H1 (cell line): ENCODE results near the gene SLC22A3. TPM values are rescaled to one million over a fixed set of nuclear protein-coding genes. Genes with fewer than 3 reads are reported as not detected.

Experiments
- CTCF ChIA-PET: fragments of 300-600 bp; sonication (Branson Sonifier 250); formaldehyde crosslinking; loops from one replicate; lab custom pipeline; 2021; ENCODE audit not compliant: partially characterized antibody; lab: Charles Lee
- POLR2A ChIA-PET: fragments of 300-600 bp; sonication (Branson Sonifier 250); formaldehyde crosslinking; loops from one replicate; lab custom pipeline; 2021; ENCODE audit warnings: inconsistent platforms; ENCODE audit not compliant: partially characterized antibody; lab: Charles Lee
- DNase-seq, 2 experiments: peaks; one replicate each; pipeline versions ENCODE4 v3.0.0 to v3.0.0-alpha.2; 2010 to 2022; ENCODE audit warnings: low spot score in 2 of 2, low read depth in 1 of 2, mixed read lengths in 1 of 2
- FAIRE-seq: peaks from 2 replicates; lab custom pipeline; 2011; peaks lifted over from hg19 to GRCh38; lab: Jason Lieb, UNC
- H2AFZ ChIP-seq: 2 replicates; pipeline ENCODE4 v1.8.1; 2012; ENCODE audit warnings: low read length, inconsistent platforms
- H2AK5ac ChIP-seq: 2 replicates; pipeline ENCODE4 v1.6.1; 2013; ENCODE audit warnings: low read depth, low read length
- H2BK120ac ChIP-seq: replicated peaks from 2 replicates; pipeline ENCODE3; 2013; ENCODE audit warnings: low read depth, low read length, inconsistent platforms
- H2BK12ac ChIP-seq: 2 replicates; pipeline ENCODE4 v1.6.1; 2013; ENCODE audit warnings: low read depth, low read length
- H2BK15ac ChIP-seq: 2 replicates; pipeline ENCODE4 v1.6.1; 2013; ENCODE audit warnings: low read length
- H2BK20ac ChIP-seq: 2 replicates; pipeline ENCODE4 v1.6.1; 2013; ENCODE audit warnings: low read length
- H2BK5ac ChIP-seq: 2 replicates; pipeline ENCODE4 v1.6.1; 2013; ENCODE audit warnings: low read depth, low read length
- H3K14ac ChIP-seq: 2 replicates; pipeline ENCODE4 v1.6.1; 2013; ENCODE audit warnings: inconsistent platforms; ENCODE audit not compliant: insufficient read length
- H3K18ac ChIP-seq: 2 replicates; pipeline ENCODE4 v1.6.1; 2013; ENCODE audit warnings: low read length; ENCODE audit errors: extremely low read depth
- H3K23ac ChIP-seq: 2 replicates; pipeline ENCODE4 v1.6.1; 2013; ENCODE audit warnings: inconsistent platforms; ENCODE audit not compliant: insufficient read length
- H3K23me2 ChIP-seq: 2 replicates; pipeline ENCODE4 v1.6.1; 2013; ENCODE audit warnings: low read depth, low read length
- H3K27ac ChIP-seq: 2 replicates; pipeline ENCODE4 v1.6.1; 2011; ENCODE audit warnings: low read depth, low read length, inconsistent platforms
- H3K27me3 ChIP-seq, 4 experiments: replicated peaks in 1 of 4; 1 replicate in 1 of 4; 2 replicates in 3 of 4; pipeline versions ENCODE4 v1.6.1 to v1.8.1; 2011 to 2013; ENCODE audit warnings: low read length in 3 of 4, mild to moderate bottlenecking in 3 of 4, inconsistent platforms in 2 of 4, mixed read lengths in 2 of 4, moderate library complexity in 1 of 4; ENCODE audit not compliant: control insufficient read depth in 3 of 4, insufficient read depth in 3 of 4; ENCODE audit errors: extremely low read depth in 1 of 4
- H3K36me3 ChIP-seq, 4 experiments: 2 replicates each; pipeline versions ENCODE4 v1.6.1 to v1.8.1; 2011 to 2013; ENCODE audit warnings: mild to moderate bottlenecking in 4 of 4, low read length in 3 of 4, moderate library complexity in 2 of 4, control low read depth in 1 of 4, inconsistent platforms in 1 of 4; ENCODE audit not compliant: insufficient read depth in 4 of 4, control insufficient read depth in 2 of 4
- H3K4ac ChIP-seq: replicated peaks from 2 replicates; pipeline ENCODE3; 2013; ENCODE audit warnings: low read length, low read depth, mixed read lengths, inconsistent platforms; ENCODE audit not compliant: insufficient read length
- H3K4me1 ChIP-seq, 4 experiments: replicated peaks in 1 of 4; 1 replicate in 1 of 4; 2 replicates in 3 of 4; pipeline versions ENCODE4 v1.6.1 to v1.8.1; 2011 to 2013; ENCODE audit warnings: low read length in 3 of 4, inconsistent platforms in 2 of 4, mixed read lengths in 1 of 4; ENCODE audit not compliant: insufficient read depth in 4 of 4, control insufficient read depth in 3 of 4
- H3K4me2 ChIP-seq, 2 experiments: 2 replicates each; pipeline versions ENCODE4 v1.6.1 to v1.8.1; 2011 to 2013; ENCODE audit warnings: low read depth in 2 of 2, low read length in 2 of 2, control low read depth in 1 of 2, inconsistent platforms in 1 of 2, mild to moderate bottlenecking in 1 of 2; ENCODE audit not compliant: insufficient read depth in 1 of 2
- H3K4me3 ChIP-seq, 4 experiments: fragments of 200-600, 300-600 bp in 1 of 4; sonication (generic), shearing (Covaris generic), sonication (Bioruptor Twin) in 1 of 4; 2 replicates each; pipeline versions ENCODE4 v1.5.1 to v1.8.1; 2011 to 2016; ENCODE audit warnings: low read length in 4 of 4, low read depth in 3 of 4, control low read depth in 2 of 4, inconsistent platforms in 2 of 4, mild to moderate bottlenecking in 2 of 4, mixed read lengths in 1 of 4, moderate library complexity in 1 of 4; ENCODE audit not compliant: insufficient read depth in 2 of 4; ENCODE audit errors: extremely low read depth in 1 of 4
- H3K56ac ChIP-seq: replicated peaks from 2 replicates; pipeline ENCODE3; 2013; ENCODE audit warnings: low read depth, mild to moderate bottlenecking, mixed read lengths, low read length, inconsistent platforms; ENCODE audit not compliant: insufficient read length
- H3K79me1 ChIP-seq: 2 replicates; pipeline ENCODE4 v1.6.1; 2013; ENCODE audit warnings: low read depth, low read length, control low read depth
- H3K79me2 ChIP-seq, 2 experiments: 2 replicates each; pipeline versions ENCODE4 v1.6.1 to v1.8.1; 2012 to 2013; ENCODE audit warnings: low read length in 2 of 2, mild to moderate bottlenecking in 2 of 2, inconsistent platforms in 1 of 2; ENCODE audit not compliant: insufficient read depth in 2 of 2, control insufficient read depth in 1 of 2
- H3K9ac ChIP-seq, 4 experiments: replicated peaks in 1 of 4; 1 replicate in 1 of 4; 2 replicates in 3 of 4; pipeline versions ENCODE4 v1.6.1 to v1.8.1; 2011 to 2013; ENCODE audit warnings: low read depth in 3 of 4, low read length in 3 of 4, control low read depth in 2 of 4, mild to moderate bottlenecking in 2 of 4, moderate library complexity in 2 of 4, inconsistent platforms in 1 of 4; ENCODE audit errors: extremely low read depth in 1 of 4
- H3K9me3 ChIP-seq, 2 experiments: 2 replicates each; pipeline versions ENCODE4 v1.6.1 to v1.8.1; 2012 to 2013; ENCODE audit warnings: mild to moderate bottlenecking in 2 of 2, moderate library complexity in 2 of 2, control low read depth in 1 of 2, inconsistent platforms in 1 of 2, low read depth in 1 of 2, low read length in 1 of 2, mixed read lengths in 1 of 2; ENCODE audit not compliant: insufficient read depth in 2 of 2
- H4K20me1 ChIP-seq, 2 experiments: replicated peaks in 1 of 2; 2 replicates each; pipeline versions ENCODE3 to v1.8.1; 2011 to 2013; ENCODE audit warnings: inconsistent platforms in 2 of 2, low read length in 2 of 2, mild to moderate bottlenecking in 1 of 2; ENCODE audit not compliant: insufficient read depth in 2 of 2, control insufficient read depth in 1 of 2
- H4K5ac ChIP-seq: 2 replicates; pipeline ENCODE4 v1.6.1; 2013; ENCODE audit warnings: low read length, low read depth, mixed read lengths, inconsistent platforms; ENCODE audit not compliant: insufficient read length
- H4K8ac ChIP-seq: 2 replicates; pipeline ENCODE4 v1.8.0; 2013; ENCODE audit warnings: mild to moderate bottlenecking, moderate library complexity, low read length, inconsistent platforms; ENCODE audit not compliant: insufficient read depth; ENCODE audit errors: extremely low read depth
- H4K91ac ChIP-seq: replicated peaks from 2 replicates; pipeline ENCODE3; 2013; ENCODE audit warnings: low read length, mixed read lengths, inconsistent platforms; ENCODE audit not compliant: insufficient read length
- BRCA1 ChIP-seq: IDR thresholded peaks from 2 replicates; pipeline ENCODE4 v1.6.1; 2012; ENCODE audit warnings: low read depth, low read length, improper control_type of control experiment
- GABPA ChIP-seq: IDR thresholded peaks from 2 replicates; pipeline ENCODE4 v1.6.1; 2011; ENCODE audit warnings: mild to moderate bottlenecking, low read length, moderate library complexity, borderline replicate concordance; ENCODE audit not compliant: insufficient read depth
- HDAC6 ChIP-seq: IDR thresholded peaks from one replicate; pipeline ENCODE4 v1.7.1; 2012; ENCODE audit warnings: low read depth, mild to moderate bottlenecking, inconsistent platforms, low read length, moderate library complexity
- JUN ChIP-seq: IDR thresholded peaks from 2 replicates; pipeline ENCODE4 v1.6.1; 2011; ENCODE audit warnings: low read depth, mild to moderate bottlenecking, improper control_type of control experiment, low read length
- KDM5A ChIP-seq: fragments of 200-600 bp; IDR thresholded peaks from 2 replicates; pipeline ENCODE4 v1.7.1; 2012; ENCODE audit warnings: mild to moderate bottlenecking, low read length, inconsistent platforms, mixed read lengths
- RBBP5 ChIP-seq: IDR thresholded peaks from 2 replicates; pipeline ENCODE4 v1.7.1; 2012; ENCODE audit warnings: low read depth, mild to moderate bottlenecking, inconsistent platforms, low read length, moderate library complexity, borderline replicate concordance
- RNF2 ChIP-seq: fragments of 200-900, 300-1000 bp; sonication (generic); IDR thresholded peaks from 2 replicates; pipeline ENCODE4 v1.7.1; 2016; ENCODE audit warnings: borderline replicate concordance, low read depth, mild to moderate bottlenecking, antibody characterized with exemption, low read length; ENCODE audit not compliant: poor library complexity, severe bottlenecking; ENCODE audit errors: missing control alignments
- SIX5 ChIP-seq: IDR thresholded peaks from 2 replicates; pipeline ENCODE4 v1.6.1; 2011; ENCODE audit warnings: mild to moderate bottlenecking, low read depth, low read length
- SP4 ChIP-seq: IDR thresholded peaks from 2 replicates; pipeline ENCODE4 v1.6.1; 2012; ENCODE audit warnings: low read length, inconsistent platforms
- TAF1 ChIP-seq: IDR thresholded peaks from 2 replicates; pipeline ENCODE4 v1.6.1; 2011; ENCODE audit warnings: mild to moderate bottlenecking, low read depth, low read length
- WGBS, 2 experiments: shearing (Covaris generic) in 1 of 2; methylation state at CpG; one replicate each; pipeline versions ENCODE4 v1.1.6 to v1.1.7; 2013 to 2015; ENCODE audit warnings: low lambda C conversion rate in 2 of 2, mixed read lengths in 2 of 2, inconsistent platforms in 1 of 2, low coverage in 1 of 2, missing lambda C conversion rate in 1 of 2; ENCODE audit not compliant: insufficient replicate concordance in 2 of 2, insufficient coverage in 1 of 2, insufficient read length in 1 of 2; ENCODE audit errors: extremely low coverage in 1 of 2, missing lambda C conversion rate in 1 of 2; 5-methylcytosine and 5-hydroxymethylcytosine counted together
- polyA plus RNA-seq, 7 experiments: library from polyadenylated mRNA; depleted of rRNA in 3 of 7; stranded (reverse) in 5 of 7; unstranded in 2 of 7; fragments of >200 nt in 5 of 7; fragments of 200-250 nt in 2 of 7; gene quantifications; 1 replicate in 5 of 7; 2 replicates in 1 of 7; 4 replicates in 1 of 7; pipeline versions ENCODE4 v1.2.1 to v1.2.3, GENCODE V29; 2011 to 2013; ENCODE audit warnings: missing spikeins in 2 of 7, mixed read lengths in 2 of 7
- total RNA-seq: library from RNA; stranded (reverse); fragmentation: NEBNext Ultra II Directional; extraction: Animal tissue kit (Norgen Biotek cat#: 25700); gene quantifications from 2 replicates; pipeline ENCODE4 v1.2.1, GENCODE V29; 2021
- TF ChIP-seq, protein P1 (sequence below): IDR thresholded peaks from 2 replicates; pipeline ENCODE4 v1.6.1; 2012; ENCODE audit warnings: inconsistent platforms

Gene SLC22A3
- total and polyA plus RNA-seq, 2 of the 8 experiments (the other 6 are each of a cell fraction or from before 2014, with no cell fraction given), result 1.0 to 2.9 TPM

DNA sequence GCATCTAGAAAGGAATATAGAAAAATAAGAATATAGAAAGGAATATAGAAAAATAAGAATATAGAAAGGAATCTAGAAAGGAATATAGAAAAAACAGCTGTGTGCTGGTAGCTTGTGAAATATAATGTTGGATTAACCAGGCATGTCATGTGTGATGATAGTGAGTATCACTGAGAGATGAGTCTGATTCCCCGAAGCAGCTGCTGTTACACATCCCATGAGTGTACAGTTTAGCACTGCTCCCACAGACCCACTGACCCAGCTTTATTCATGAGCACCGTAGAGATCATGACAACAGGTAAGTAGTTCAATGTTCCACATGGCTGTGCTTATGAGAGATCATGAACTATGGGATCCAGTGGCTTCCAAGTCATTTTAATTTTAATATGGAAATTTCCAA is 64.8 kb downstream of the SLC22A3 start:
- Histone ChIP-seq H3K27ac (no peak overlapping the region), H2BK20ac (no peak overlapping the region), H4K91ac (no peak overlapping the region), H3K36me3 (no peaks in the 10 kb centered on the region), H4K20me1 (no peaks in the 10 kb centered on the region), H3K79me2 (no peaks in the 10 kb centered on the region), H3K18ac (no peak overlapping the region), H3K23me2 (no peaks in the 10 kb centered on the region), H3K23ac (no peak overlapping the region), H3K4me1 (no peaks in the 10 kb centered on the region), H2AK5ac (no peak overlapping the region), H4K8ac (no peak overlapping the region), H3K9ac (no peak overlapping the region), H3K4me2 (no peak overlapping the region), H4K5ac (no peak overlapping the region), H3K27me3 (no peaks in the 10 kb centered on the region), H2BK12ac (no peak overlapping the region), H2BK15ac (no peak overlapping the region), H2AFZ (no peak overlapping the region), H2BK120ac (no peak overlapping the region), H3K4me3 (no peak overlapping the region), H3K14ac (no peak overlapping the region), H3K56ac (no peak overlapping the region), H2BK5ac (no peak overlapping the region), H3K9me3 (no peaks in the 10 kb centered on the region), H3K4ac (no peak overlapping the region), H3K79me1 (no peaks in the 10 kb centered on the region)
- DNase-seq (no peak), FAIRE-seq (no peak)
- TF ChIP-seq HDAC6 (no peak), JUN (no peak), GABPA (no peak), RNF2 (no peak), RBBP5 (no peak), TAF1 (no peak), SIX5 (no peak), KDM5A (no peak), SP4 (no peak), BRCA1 (no peak)
- TF ChIP-seq, protein P1, sequence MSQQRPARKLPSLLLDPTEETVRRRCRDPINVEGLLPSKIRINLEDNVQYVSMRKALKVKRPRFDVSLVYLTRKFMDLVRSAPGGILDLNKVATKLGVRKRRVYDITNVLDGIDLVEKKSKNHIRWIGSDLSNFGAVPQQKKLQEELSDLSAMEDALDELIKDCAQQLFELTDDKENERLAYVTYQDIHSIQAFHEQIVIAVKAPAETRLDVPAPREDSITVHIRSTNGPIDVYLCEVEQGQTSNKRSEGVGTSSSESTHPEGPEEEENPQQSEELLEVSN, result no peak
- POLR2A ChIA-PET, result no interaction called here
- CTCF ChIA-PET, result no interaction called here
- WGBS, 2 experiments, result 90% methylated on average over 2 of the region's 2 CpGs; no CpG with 5 or more reads in 1 of the 2 experiments
